Spinal cord (tissue), 10 donors: ENCODE results near the gene CCAR1. TPM values are rescaled to one million over a fixed set of nuclear protein-coding genes. Genes with fewer than 3 reads are reported as not detected.
A peak's percentile ranks its signal among the peaks of the same experiment; 100 is the strongest.
"Not testable (repeated sequence)": the region's sequence is repeated elsewhere in the genome, so short reads cannot be mapped to it uniquely, and the experiment has no call there.

Experiments used
- DNase-seq, 6 donors: peaks; one replicate each; pipeline versions ENCODE4 v3.0.0 to v3.0.0-alpha.2; 2013 to 2015; ENCODE audit warnings: low spot score in 6 of 6, low read depth in 4 of 6
- H3K27ac ChIP-seq: one replicate; pipeline ENCODE4 v1.5.1; 2013; ENCODE audit warnings: low read depth, low read length, control low read depth
- H3K27me3 ChIP-seq: one replicate; pipeline ENCODE4 v1.6.1; 2013; ENCODE audit warnings: low read length; ENCODE audit not compliant: control insufficient read depth, insufficient read depth
- H3K36me3 ChIP-seq: one replicate; pipeline ENCODE4 v1.6.1; 2013; ENCODE audit warnings: low read length; ENCODE audit not compliant: control insufficient read depth, insufficient read depth
- H3K4me1 ChIP-seq: one replicate; pipeline ENCODE4 v1.6.1; 2013; ENCODE audit warnings: low read length; ENCODE audit not compliant: control insufficient read depth, insufficient read depth
- H3K4me3 ChIP-seq: one replicate; pipeline ENCODE4 v1.5.1; 2013; ENCODE audit warnings: low read depth, low read length, control low read depth
- H3K9me3 ChIP-seq: one replicate; pipeline ENCODE4 v1.6.1; 2013; ENCODE audit warnings: low read length; ENCODE audit not compliant: control insufficient read depth, insufficient read depth
- WGBS: methylation state at CpG from one replicate; pipeline ENCODE4 v1.1.5; 2013; ENCODE audit warnings: missing lambda C conversion rate; ENCODE audit not compliant: insufficient coverage; 5-methylcytosine and 5-hydroxymethylcytosine counted together
- long read RNA-seq, 4 donors: transcript quantifications; one replicate each; lab custom pipeline, GENCODE V29; 2026
- polyA plus RNA-seq, 2 donors: library from polyadenylated mRNA; unstranded; fragments of 120-200 nt; gene quantifications; one replicate each; pipeline ENCODE4 v1.2.1, GENCODE V29; 2013; ENCODE audit not compliant: insufficient read length in 2 of 2
- total RNA-seq, 2 donors: library from RNA; depleted of rRNA in 1 of 2; stranded (reverse); fragments of 120-200 nt in 1 of 2; fragments of >200 nt in 1 of 2; gene quantifications; one replicate each; pipeline versions ENCODE4 v1.2.3 to v1.2.4, GENCODE V29; 2013 to 2014
- donor health status: healthy.

CCAR1 gene, protein sequence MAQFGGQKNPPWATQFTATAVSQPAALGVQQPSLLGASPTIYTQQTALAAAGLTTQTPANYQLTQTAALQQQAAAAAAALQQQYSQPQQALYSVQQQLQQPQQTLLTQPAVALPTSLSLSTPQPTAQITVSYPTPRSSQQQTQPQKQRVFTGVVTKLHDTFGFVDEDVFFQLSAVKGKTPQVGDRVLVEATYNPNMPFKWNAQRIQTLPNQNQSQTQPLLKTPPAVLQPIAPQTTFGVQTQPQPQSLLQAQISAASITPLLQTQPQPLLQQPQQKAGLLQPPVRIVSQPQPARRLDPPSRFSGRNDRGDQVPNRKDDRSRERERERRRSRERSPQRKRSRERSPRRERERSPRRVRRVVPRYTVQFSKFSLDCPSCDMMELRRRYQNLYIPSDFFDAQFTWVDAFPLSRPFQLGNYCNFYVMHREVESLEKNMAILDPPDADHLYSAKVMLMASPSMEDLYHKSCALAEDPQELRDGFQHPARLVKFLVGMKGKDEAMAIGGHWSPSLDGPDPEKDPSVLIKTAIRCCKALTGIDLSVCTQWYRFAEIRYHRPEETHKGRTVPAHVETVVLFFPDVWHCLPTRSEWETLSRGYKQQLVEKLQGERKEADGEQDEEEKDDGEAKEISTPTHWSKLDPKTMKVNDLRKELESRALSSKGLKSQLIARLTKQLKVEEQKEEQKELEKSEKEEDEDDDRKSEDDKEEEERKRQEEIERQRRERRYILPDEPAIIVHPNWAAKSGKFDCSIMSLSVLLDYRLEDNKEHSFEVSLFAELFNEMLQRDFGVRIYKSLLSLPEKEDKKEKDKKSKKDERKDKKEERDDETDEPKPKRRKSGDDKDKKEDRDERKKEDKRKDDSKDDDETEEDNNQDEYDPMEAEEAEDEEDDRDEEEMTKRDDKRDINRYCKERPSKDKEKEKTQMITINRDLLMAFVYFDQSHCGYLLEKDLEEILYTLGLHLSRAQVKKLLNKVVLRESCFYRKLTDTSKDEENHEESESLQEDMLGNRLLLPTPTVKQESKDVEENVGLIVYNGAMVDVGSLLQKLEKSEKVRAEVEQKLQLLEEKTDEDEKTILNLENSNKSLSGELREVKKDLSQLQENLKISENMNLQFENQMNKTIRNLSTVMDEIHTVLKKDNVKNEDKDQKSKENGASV
- total RNA-seq (10 to 100 TPM; 31.2 to 62.9 TPM), polyA plus RNA-seq (100 to 1,000 TPM in 1 of 2 donors, 10 to 100 TPM in 1; 89.4 to 110 TPM)
- long read RNA-seq, donor 1, full-length matches to known transcripts = 6 of 34 reads
- long read RNA-seq, donor 1, partial matches to known transcripts = 28 of 34 reads
- long read RNA-seq, donor 1, other reads (novel, unspliced or antisense) = 0 of 34 reads
- long read RNA-seq, donor 2, partial matches to known transcripts = 5 of 6 reads
- long read RNA-seq, donor 2, other reads (novel, unspliced or antisense) = 0 of 6 reads
- long read RNA-seq, donor 3, partial matches to known transcripts = 12 of 13 reads
- long read RNA-seq, donor 3, other reads (novel, unspliced or antisense) = 0 of 13 reads
- long read RNA-seq, donor 4, transcript CCAR1-210 (3 exons, 701 nt) = major isoform, 8 of 96 reads
- long read RNA-seq, donor 4, partial matches to known transcripts = 86 of 96 reads
- long read RNA-seq, donor 4, other reads (novel, unspliced or antisense) = 0 of 96 reads

DNA sequence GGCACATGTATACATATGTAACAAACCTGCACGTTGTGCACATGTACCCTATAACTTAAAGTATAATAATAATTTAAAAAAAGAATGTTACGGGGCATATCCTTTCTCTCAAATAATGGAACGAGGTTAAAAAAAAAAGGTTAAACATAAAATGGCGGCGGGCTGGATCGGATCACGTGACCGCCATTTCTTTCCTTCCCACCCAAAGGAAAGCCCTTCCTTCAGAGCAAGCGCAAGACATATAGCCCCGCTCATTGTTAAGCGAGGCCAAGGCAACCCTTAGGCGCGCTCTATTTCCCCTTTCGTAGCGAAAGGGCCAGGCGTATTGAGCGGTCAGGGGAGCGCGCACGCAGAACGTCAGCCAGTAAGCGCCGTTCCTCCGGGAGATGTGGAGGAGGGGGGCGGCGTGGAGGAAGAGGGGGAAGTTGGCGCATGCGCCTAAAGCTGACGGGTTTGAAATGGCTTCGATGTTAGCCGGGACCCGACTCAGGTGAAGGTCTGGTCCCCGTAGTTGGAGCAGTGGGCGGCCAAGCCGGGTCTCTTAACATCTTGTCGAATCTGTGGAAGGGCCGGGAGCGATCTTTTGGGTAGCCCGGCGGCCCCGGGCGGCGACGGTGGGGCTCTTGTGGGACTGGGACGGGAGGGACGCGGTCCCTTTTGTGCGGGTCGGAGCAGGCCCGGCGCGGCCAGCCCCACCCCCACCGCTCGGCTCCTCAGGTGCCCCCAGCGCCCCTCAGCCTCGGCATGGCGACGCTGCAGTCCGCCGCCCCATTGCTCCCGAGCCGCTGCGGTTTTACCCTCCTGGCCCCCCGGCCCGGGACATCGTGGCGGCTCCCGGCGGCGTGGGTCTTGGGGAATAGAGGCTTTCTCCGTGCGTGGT lies at the start of gene CCAR1:
Gene CCAR1 (plus strand): TSS at position 447 of the 880 bp plus-strand sequence. CDS start 1,266 bp downstream, outside the sequence.
- peak within 1 kb of the TSS; percentile 95 for H3K4me3 ChIP-seq
- no peaks in the 10 kb centered on the region for H3K9me3 ChIP-seq
- H3K27me3 ChIP-seq = no peaks in the 10 kb centered on the region
- 0% methylated on average over 69 of the region's 72 CpGs for WGBS
- H3K36me3 ChIP-seq = peaks cover 27% of the 10 kb centered on the region
- peak within 1 kb of the TSS; percentile 78 for H3K27ac ChIP-seq
- peak; percentile 90 to 100 (median 97) for DNase-seq
- H3K4me1 ChIP-seq = peaks cover 8% of the 10 kb centered on the region

DNA sequence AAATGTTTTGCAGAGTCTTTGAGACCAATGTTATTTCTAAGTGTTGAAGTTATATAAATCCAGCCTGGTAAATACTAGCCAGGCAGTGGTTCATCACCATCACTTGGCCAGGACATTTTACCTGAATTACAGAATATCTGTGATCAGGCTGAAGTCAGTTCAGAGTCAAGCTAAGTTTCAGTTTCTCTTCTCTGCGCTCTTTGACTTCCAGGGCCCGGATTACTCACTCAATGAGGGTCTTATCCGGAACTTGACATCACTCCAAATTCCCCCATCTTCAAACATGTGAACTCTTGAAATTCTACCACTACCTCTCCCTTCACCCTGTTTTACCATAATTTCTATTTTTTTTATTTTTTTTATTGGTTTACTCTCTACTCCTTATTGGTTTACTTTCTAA lies 36.6 kb upstream of the CCAR1 start:
- DNase-seq = no peak
- no peak overlapping the region for H3K4me3 ChIP-seq
- H3K27ac ChIP-seq = no peak overlapping the region
- 100% methylated on average over 3 of the region's 3 CpGs for WGBS
- H3K27me3 ChIP-seq = no peaks in the 10 kb centered on the region
- H3K36me3 ChIP-seq = peaks cover 30% of the 10 kb centered on the region
- no peaks in the 10 kb centered on the region for H3K4me1 ChIP-seq
- H3K9me3 ChIP-seq = no peaks in the 10 kb centered on the region

DNA sequence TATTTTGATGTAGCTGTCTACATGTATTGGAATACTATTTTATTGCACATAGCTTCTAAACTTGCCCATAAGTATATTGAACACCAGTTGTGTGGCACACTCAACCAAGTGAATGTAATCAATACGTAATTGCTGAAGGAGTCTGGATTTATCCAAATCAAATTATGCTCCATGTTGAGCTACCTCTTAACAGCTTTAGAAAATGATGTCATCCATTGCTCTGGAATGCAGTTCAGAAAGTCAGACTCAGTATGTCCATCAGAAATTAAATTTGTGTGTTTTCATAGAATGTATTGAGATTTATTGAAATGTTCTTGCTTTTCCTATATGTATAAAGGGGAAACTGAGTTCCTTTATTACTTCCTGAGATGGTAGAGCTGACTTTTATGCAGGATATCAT lies 25.0 kb upstream of the CCAR1 start:
- Histone ChIP-seq H3K27ac (no peak overlapping the region), H3K36me3 (peaks cover 8% of the 10 kb centered on the region), H3K27me3 (no peaks in the 10 kb centered on the region), H3K4me3 (no peak overlapping the region), H3K9me3 (no peaks in the 10 kb centered on the region), H3K4me1 (no peaks in the 10 kb centered on the region)
- no CpG with 5 or more reads among the region's 1 CpG for WGBS
- DNase-seq = no peak

DNA sequence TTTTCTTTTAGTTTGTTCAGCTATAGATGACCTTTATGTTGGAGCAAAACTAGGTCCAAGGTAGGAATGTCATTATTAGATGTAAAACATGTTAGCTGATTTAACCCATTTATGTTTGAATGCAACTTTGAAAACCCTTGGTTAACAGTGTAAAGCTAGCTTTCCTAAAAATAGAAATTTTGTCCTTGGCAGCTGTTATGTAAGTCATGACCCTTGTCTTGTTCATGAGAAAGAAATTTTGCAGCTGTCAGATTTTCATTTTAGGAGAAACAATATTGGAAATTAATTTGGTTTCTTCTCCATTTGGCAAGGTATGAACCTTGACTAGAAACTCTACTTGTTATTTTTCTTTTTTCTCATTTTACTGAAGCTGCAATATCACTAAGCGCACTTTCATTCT lies 23.9 kb upstream of the CCAR1 start:
- Histone ChIP-seq H3K36me3 (peaks cover 4% of the 10 kb centered on the region), H3K9me3 (no peaks in the 10 kb centered on the region), H3K27me3 (no peaks in the 10 kb centered on the region), H3K27ac (no peak overlapping the region), H3K4me1 (no peaks in the 10 kb centered on the region), H3K4me3 (no peak overlapping the region)
- WGBS = 100% methylated on average over 1 of the region's 1 CpG
- DNase-seq = no peak

DNA sequence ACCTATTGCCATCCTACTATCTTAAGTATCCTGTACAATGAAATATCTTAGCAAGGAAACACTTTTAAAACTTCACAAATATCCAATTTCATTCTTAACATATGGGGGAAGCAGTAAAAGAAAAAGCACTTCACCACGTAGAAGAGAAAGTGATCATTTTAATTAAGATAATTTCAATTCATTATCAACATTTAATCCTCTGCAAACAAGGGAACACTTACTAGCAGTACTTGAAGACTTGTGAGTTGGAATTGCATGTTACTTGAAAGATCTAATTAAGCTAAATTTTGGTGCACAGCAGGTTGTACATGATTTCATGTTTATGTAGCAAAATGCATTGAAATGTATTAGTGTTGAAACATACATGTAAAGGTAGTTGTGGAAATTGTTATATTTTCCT lies 20.8 kb upstream of the CCAR1 start:
- no CpG with 5 or more reads among the region's 1 CpG for WGBS
- no peaks in the 10 kb centered on the region for H3K4me1 ChIP-seq
- peaks cover 4% of the 10 kb centered on the region for H3K36me3 ChIP-seq
- no peaks in the 10 kb centered on the region for H3K27me3 ChIP-seq
- no peaks in the 10 kb centered on the region for H3K9me3 ChIP-seq
- no peak overlapping the region for H3K27ac ChIP-seq
- H3K4me3 ChIP-seq = no peak overlapping the region
- peak in 1 of 6 donors; percentile 63 for DNase-seq

DNA sequence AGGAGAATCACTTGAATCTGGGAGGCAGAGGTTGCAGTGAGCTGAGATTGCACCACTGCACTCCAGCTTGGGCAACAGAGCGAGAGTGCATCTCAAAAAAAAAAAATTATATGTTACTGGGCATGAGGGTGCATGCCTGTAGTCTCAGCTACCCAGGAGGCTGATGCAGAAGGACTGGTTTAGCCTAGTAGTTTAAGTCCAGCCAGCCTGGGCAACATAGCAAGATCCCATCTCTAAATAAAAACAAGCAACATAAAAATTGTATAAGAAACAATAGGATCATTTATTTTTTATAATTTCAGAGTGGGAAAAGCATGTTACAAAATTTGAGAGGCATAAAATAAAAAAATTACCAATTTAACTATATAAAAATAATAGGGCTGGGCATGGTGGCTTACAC lies 15.5 kb upstream of the CCAR1 start:
- no peaks in the 10 kb centered on the region for H3K36me3 ChIP-seq
- H3K4me1 ChIP-seq = no peaks in the 10 kb centered on the region
- H3K27ac ChIP-seq = no peak overlapping the region
- no peak overlapping the region for H3K4me3 ChIP-seq
- no CpG with 5 or more reads among the region's 1 CpG for WGBS
- H3K27me3 ChIP-seq = no peaks in the 10 kb centered on the region
- no peak for DNase-seq
- no peaks in the 10 kb centered on the region for H3K9me3 ChIP-seq

DNA sequence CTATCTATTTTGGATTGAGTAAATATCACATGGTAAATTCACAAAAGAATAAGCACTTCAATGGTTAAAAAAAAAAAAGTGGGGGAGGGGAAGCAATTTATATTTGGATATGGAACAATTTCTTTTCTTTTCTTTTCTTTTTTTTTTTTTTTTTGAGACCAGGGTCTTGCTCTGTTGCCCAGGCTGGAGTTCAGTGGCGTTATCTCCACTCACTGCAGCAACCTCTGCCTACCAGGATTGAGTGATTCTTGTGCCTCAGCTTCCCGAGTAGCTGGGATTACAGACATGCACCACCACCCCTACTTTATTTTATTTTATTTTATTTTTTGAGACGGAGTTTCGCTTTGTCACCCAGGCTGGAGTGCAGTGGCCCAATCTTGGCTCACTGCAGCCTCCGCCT lies 12.1 kb upstream of the CCAR1 start:
- DNase-seq, H3K4me1 ChIP-seq, H3K36me3 ChIP-seq, H3K27ac ChIP-seq, H3K9me3 ChIP-seq, H3K4me3 ChIP-seq, H3K27me3 ChIP-seq: not testable (repeated sequence)
- 93% methylated on average over 3 of the region's 5 CpGs for WGBS

DNA sequence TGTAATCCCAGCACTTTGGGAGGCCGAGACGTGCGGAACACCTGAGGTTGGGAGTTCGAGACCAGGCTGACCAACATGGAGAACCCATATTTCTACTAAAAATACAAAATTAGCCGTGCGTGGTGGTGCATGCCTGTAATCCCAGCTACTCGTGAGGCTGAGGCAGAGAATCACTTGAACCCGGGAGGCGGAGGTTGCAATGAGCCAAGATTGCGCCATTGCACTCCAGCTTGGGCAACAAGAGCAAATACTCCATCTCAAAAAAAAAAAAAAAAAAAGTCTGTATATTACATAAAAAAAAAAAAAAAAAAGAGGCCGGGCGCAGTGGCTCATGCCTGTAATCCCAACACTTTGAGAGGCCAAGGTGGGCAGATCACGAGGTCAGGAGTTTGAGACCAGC lies 8.0 kb upstream of the CCAR1 start:
- H3K27me3 ChIP-seq, H3K9me3 ChIP-seq, DNase-seq, H3K36me3 ChIP-seq, H3K4me3 ChIP-seq, H3K27ac ChIP-seq, H3K4me1 ChIP-seq: not testable (repeated sequence)
- WGBS = 93% methylated on average over 7 of the region's 13 CpGs
